GF-D8 (cell line): ENCODE measurements around the gene UBL5.
"Not testable (repeated sequence)": the region's sequence is repeated elsewhere in the genome, so short reads cannot be mapped to it uniquely, and the experiment has no call there.

Source experiments
- DNase-seq: peaks from one replicate; lab custom pipeline; 2025; lab: John Stamatoyannopoulos, UW

Gene UBL5

DNA sequence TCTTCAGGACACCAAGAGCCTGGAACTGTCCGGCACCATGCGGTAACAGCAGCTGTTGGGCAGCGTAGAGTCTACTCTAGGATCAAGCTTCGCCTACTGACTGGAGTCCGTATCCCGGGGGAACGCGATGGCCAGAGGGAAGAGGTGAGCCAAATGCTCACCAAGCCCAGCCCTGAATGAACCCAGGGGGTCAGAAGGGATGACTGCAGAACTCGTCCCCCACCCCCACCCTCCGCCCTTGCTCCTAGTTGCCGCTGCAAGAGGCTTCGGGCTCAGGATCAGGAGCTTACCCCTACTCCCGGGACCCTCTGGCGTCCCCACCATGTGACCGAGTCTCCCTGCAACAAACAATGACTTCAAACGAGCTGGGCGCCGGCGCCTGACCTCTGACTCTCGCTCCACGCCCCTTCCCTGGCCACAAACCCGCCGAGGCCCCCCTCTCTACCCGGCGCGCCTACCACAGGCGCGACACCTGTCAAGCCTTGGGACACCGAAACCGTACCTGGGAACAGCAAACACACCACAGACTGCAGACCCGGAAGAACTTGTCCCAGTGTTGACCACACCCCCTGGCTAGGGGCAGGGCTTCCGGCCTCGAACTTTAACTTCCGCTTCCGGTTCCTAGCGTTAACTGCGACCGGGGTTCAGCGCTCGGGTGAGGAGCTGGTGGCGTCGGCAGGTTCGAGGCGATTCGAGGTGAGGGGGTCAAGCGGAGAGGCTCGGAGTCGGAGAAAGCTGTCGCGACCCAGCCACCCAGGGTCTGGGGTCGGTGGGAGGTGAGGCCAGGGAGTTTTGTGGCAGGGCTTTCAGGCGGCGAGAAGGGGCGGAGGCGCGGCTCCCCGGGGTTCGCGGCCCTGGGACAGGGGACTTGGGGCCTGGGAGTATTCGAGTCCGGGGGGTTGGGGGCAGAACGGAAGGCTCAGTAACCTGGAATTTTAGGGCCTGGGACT lies at the start of gene UBL5:
TSS of gene UBL5 (plus strand) at position 630 of the 950 bp plus-strand sequence. CDS start 420 bp downstream, outside the sequence.
- DNase-seq = peak; percentile 69

DNA sequence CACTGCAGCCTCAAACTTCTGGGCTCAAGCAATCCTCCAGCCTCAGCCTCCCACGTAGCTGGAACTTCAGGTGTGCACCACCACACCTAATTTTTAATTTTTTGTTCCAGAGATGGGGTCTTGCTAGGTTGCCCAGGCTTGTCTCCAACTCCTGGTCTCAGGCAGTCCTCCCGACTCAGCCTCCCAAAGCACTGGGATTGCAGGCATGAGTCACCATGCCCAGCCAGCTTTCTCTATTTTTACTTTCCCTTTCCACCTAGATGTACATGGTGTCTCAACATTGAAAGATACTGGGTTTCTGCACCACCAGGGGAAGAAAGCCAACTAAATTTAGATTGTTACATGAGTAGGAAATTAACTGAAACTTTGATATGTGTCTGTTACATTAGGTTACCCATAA lies 45.4 kb upstream of the UBL5 start:
- no peak for DNase-seq

DNA sequence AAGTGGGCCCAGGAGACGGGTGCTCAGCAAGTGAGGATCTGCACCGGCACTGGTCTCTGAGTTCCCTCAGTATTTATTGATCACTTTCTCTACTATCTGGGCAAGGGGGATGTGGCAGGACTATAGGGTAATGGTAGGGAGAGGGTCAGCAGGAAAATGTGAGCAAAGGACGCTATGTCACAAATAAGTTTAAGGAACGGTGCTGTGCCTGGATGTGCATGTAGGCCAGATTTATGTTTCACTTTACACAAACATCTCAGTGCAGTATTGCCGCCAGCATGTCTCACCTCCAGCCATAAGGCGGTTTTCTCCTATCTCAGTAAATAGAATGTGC lies 43.6 kb upstream of the UBL5 start:
- not testable (repeated sequence) for DNase-seq

DNA sequence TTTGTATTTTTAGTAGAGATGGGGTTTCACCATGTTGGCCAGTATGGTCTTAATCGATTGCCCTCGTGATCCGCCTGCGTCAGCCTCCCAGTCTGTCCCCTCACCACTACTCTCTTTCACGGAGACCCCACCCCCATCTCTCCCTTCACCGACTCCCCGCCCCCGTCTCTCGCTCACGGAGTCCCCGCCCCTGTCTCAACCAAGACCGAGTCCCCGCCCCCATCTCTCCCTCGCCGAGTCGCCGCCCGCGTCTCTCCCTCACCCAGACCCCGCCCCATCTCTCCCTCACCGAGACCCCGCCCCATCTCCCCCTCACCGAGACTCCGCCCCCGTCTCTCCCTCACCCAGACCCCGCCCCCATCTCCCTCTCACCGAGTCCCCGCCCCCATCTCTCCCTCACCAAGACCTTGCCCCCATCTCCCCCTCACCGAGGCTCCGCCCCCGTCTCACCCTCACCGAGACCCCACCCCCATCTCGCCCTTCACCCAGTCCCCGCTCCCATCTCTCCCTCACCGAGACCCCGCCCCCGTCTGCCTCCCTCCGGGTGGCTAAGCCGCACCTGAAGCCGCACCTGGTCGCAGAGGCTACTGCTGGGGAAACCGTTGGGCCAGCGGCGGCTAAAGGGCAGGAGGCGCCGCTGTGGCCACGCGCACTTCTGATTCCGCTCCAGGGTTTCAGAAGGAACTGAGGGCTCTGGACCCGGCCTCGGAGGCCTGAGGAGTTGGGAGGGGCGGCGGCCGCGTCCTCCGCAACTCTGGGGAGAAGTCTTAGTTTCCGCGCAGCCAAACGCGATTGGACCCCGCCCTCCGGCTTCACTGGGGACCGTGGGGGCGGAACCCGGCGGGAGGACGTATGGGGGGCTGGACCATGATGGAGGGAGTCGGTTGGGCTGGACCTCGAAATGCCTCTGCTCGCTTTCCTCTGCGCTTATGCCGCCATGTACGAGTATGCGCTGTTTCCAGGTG lies 42.1 kb upstream of the UBL5 start:
- no peak for DNase-seq

DNA sequence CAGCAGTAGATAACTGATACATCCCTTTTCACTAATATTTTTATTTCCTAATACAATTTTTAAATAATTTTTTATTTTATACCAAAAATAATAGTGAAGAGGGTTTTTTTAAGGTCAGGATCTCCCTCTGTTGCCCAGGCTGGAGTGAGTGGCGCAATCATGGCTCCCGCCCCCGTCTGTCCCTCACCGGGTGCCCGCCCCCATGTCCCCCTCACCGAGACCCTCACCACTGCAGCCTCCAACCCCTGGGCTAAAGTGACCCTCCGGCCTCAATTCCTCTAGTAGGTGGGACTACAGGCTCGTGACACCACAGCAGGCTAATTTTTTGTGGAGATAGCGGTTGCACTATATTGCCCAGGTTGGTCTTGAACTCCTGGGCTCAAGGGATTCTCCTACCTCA lies 41.4 kb upstream of the UBL5 start:
- DNase-seq = no peak

DNA sequence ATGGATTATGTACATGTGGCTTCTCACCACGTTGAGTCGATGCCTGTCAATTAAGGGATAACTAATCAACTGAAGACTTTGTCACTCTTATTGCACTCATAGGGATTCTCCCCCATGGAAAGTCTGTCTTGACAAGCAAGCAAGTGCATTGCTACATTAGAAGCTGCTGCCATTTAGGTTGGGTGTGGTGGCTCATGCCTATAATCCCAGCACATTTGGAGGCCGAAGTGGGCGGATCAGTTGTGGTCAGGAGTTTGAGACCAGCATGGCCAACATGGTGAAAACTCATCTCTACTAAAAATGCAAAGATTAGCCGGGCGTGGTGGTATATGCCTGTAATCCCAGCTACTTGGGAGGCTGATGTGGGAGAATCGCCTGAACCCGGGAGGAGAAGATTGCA lies 40.9 kb upstream of the UBL5 start:
- DNase-seq = no peak

DNA sequence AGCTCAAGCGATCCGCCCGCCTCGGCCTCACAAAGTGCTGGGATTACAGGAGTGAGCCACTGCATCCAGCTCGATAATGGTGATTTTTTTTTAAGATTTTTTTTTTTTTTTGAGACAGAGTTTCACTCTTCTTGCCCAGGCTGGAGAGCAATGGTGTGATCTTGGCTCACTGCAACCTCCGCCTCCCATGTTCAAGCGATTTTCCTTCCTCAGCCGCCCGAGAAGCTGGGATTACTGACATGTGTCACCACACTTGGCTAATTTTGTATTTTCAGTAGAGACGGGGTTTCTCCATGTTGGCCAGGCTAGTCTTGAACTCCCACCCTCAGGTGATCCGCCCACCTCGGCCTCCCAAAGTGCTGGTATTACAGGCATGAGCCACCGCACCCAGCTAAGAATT lies 39.1 kb upstream of the UBL5 start:
- not testable (repeated sequence) for DNase-seq

DNA sequence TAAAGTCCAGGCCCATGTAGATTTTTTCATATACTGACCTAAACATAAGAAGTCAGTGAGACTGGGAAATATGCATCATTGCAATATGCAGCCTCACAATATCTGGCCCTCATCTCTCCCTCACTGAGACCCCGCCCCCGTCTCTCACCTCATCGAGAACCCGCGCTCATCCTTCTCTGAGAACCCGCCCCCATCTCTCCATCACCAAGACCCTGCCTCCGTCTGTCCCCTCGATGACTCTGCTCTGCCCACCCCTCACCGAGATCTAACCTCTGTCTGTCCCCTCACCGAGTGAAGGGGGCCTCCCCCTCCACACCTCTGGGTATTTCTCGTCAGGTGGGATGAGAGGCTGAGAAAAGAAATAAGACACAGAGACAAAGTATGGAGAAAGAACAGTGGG lies 38.7 kb upstream of the UBL5 start:
- no peak for DNase-seq

DNA sequence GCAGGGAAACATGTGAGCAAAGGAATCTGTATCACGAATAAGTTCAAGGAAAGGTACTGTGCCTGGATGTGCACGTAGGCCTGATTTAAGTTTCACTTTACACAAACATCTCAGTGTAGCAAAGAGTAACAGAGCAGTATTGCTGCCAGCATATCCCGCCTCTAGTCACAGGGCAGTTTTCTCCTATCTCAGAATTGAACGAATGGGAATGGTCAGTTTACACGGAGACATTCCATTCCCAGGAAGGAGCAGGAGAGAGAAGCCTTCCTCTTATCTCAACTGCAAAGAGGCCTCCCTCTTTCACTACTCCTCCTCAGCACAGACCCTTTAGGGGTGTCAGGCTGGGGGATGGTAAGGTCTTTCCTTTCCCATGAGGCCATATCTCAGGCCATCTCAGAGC lies 38.1 kb upstream of the UBL5 start:
- DNase-seq = not testable (repeated sequence)

DNA sequence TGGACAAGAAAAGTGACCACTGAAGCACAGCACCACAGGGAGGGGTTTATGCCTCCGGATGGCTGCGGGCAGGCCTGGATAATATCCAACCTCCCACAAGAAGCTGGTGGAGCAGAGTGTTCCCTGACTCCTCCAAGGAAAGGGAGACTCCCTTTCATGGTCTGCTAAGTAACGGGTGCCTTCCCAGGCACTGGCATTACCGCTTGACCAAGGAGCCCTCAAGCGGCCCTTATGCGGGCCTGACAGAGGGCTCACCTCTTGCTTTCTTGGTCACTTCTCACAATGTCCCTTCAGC lies 36.7 kb upstream of the UBL5 start:
- DNase-seq = not testable (repeated sequence)

DNA sequence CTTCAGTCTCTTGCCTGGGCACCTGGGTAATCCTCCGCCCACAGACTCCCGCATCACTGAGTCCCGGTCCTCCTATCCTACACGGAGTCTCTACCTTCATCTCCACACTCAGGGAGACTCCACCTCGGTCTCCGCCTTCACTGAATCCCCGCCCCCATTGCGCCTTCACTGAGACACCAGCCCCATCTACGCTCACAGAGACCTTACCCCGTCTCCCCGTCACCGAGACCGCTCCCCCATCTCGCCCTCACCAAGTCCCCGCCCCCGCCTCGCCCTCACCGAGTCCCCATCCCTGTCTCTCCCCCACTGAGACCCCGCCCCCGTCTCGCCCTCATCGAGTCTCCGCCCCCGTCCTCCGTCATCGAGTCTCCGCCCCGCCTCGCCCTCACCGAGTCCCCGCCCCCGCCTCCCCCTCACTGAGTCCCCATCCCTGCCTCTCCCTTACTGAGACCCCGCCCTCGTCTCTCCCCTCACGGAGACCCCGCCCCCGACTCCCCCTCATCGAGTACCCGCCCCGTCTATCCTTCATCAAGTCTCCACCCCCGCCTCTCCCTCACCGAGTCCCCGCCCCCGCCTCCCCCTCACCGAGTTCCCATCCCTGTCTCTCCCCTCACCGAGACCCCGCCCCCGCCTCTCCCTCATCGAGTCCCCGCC lies 36.0 kb upstream of the UBL5 start:
- no peak for DNase-seq

DNA sequence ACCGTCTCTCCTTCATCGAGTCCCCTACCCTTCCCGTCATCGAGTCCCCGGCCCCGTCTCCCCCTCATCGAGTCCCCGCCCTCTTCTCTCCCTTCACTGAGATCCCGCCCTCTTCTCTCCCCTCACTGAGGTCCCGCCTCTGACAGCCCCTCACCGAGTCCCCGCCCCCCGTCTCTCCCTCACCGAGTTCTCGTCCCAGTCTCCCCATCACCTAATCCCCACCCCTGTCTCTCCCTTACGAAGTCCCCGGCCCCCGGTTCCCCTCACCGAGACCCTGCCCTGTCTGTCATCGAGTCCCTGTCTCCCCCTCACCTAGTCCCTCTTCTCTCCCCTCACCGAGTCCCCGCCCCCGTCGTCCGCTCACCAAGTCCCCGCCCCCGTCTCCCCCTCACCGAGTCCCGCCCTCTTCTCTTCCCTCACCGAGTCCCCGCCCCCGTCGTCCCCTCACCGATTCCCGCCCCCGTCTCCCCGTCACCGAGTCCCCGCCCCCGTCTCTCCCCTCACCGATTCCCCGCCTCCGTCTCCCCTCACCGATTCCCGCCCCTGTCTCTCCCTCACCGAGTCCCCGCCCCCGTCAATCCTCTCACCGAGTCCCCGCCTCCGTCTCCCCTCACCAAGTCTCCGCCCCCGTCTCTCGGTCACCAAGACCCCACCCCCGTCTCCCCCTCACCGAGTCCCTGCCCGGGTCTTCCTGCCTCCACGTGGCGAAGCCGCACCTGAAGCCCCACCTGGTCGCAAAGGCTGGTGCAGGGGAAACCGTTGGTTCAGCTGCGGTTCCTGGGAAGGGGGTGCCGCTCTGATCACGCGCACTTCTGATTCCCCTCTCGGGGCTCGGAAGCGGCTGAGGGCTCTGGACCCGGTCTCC lies 35.3 kb upstream of the UBL5 start:
- no peak for DNase-seq

DNA sequence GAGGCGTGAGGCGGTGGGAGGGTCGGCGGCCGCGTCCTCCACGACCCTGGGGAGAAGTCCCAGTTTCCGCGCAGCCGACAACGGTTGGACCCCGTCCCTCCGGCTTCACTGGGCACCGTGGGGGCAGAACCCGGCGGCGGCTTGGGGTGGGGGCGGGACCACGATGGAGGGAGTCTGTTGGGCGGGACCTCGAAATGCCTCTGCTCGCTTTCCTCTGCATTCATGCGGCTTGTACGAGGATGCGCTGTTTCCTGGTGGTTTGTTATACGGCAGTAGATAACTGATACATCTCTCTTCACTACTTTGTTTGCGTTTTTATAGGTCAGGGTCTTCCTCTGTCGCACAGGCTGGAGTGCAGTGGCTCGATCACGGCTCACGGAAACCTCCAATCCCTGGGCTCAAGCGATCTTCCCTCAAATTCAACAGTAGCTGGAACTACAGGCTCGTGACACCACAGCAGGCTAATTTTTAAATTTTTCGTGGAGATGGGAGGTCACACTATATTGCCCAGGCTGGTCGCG lies 34.6 kb upstream of the UBL5 start:
- DNase-seq = no peak

DNA sequence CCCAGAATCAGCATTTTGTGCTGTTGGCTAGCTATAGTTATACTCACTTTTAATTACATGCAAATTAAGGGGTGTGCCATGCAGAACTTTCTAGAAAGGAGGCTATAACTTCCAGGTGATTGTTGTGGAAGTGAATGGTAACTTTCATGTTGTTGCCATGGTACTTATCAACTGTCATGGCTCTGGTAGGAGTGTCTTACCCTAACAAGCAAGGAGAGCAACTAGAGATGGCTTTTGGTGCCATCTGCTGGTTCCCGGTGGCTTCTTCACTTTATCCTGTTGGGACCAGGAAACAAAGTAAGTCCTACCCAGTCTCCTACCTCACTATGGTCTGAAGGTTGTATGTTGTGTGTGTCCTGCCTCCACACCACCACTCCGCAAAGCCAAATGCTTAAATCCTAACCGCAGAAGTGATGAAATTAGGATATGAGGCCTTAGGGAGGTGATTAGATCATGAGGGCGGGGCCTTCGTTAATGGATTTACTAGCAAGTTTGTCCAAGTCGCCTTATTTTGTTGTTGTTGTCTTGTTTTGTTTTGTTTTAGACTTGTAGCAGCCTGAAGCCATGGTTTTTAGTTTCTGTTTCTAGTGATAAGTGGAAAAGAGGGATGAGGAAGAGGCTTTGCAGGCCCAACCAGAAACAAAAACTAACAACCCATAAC lies 31.5 kb upstream of the UBL5 start:
- peak; percentile 84 for DNase-seq

DNA sequence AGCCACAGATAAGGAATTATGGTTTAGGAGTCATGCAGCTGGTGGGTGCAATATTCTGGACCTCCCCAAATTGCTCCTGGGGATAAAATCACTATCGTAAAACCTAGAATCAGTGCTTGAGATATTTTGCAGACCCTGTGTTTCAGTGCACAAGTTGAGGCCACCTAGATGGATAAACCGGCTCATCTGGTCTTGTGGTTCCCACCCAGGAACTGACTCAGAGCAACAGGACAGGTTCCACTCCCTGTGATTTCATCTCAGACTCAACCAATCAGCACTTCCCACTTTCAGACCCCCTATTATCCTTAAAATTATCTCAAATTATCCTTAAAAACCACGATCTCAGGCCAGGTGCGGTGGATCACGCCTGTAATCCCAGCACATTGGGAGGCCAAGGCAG lies 29.8 kb upstream of the UBL5 start:
- no peak for DNase-seq

DNA sequence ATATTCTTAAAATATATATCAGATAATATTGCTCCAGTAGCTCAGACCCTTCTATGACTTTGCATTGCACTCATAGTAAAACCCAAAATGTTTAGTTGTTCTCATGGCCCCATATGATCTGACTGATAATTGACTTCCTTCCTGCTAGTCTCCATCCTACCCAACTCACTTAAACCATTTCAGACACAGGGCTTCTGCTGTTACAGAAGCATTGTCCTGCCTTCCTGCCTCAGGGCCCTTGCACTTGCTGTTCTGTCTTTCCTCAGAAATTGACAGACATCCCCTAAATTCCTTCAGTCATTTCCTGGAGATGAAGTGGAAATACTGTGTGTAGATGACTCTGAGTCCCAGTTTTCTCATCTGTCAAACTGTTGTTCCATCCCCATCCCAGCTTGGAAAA lies 28.6 kb upstream of the UBL5 start:
- DNase-seq = no peak

DNA sequence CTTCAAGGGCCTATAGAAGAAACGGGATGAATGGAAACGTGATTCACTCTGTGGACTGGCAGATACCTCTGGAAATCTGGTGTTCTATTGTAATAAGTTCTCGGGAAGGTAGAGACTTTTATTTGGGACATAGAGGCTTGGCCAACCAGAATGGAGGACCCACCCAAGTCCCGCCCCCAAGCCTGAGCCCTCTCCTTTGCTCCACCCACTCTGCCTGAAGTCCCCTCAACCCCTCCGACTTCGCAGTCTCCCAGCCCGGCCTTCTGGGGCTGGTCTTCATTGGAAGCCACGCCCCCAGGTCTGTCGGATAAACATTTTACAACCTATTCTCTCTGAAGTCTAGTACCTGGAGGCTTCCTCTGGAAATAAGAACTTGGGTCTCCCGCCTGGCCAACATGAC lies 25.7 kb upstream of the UBL5 start:
- DNase-seq = no peak

DNA sequence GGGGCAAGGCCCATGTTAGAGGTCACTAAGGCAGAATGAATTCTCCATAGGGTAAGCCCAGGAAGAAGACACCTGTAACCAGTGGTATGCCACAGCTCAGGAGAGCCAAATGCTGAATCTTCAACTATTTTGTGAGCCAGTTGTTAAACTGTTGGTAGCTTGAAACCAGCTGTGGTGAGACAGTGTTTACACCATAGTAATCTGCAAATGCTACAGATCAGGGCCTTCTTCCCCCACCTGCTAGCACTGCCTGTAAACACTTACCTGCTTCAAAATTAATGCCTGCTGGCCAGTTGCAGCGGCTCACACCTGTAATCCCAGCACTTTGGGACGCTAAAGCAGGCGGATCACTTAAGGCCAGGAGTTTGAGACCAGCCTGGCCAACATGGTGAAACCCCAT lies 20.9 kb upstream of the UBL5 start:
- DNase-seq = no peak

DNA sequence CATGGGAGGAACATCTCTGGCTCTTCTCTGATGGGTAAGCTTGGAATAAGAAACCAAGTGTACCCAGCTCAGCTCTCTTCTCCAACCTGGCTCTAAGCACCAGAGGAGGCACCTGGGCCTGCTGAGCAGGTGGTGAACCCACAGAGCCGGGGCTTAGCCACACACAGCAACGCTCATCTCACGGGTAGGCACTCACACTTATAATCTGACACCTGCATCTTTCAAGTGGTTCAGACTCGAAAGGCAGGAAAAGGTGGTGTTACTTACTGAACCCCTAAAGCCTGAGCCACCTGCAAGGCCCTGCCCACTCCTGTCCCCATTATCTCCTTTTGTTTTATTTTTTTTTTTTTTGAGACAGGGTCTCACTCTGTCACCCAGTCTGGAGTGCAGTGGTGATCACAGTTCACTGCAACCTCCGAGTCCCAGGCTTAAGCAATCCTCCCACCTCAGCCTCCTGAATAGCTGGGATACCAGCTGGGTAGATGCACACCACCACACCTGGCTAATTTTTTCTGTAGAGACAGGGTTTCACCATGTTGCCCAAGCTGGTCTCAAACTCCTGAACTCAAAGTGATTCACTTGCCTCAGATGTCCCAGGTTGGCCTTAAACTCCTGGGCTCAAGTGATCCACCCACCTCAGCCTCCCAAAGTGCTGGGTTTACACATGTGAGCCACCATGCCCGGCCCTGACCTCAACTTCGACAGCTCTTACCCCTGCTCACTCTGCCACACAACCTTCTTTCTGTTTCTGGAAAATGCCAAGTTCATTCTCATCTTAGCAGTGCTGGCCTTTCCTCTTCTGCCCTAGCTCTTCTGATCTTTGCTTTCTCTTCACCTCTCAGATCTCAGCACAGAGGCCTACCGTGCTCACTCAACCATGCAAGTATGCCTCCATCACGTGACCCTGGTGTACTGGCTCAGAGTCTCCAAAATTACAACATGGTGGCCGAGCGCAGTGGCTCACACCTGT lies 18.6 kb upstream of the UBL5 start:
- DNase-seq = no peak

DNA sequence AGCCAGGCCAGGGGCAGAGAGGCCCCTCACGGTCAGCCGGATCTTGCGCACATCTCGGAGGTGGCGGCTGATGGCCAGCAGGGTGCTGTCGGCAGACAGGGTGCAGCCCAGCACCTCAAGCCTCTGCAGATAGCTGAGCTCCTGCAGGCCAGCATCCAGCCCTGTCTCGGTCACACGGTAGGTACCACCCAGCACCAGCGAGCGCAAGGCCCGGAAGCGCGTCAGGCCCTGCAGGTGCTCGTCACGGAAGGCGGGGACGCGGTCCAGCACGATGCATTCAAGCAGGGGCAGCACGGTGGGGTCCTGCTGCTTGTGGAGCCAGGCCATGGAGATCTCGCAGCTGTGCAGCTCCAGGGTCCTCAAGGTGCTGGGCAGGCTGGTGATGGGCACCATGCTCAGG lies 16.6 kb upstream of the UBL5 start:
- no peak for DNase-seq
